HG03097 (cell line): ENCODE measurements around the gene OR4B1.
"Not testable (repeated sequence)": the region's sequence is repeated elsewhere in the genome, so short reads cannot be mapped to it uniquely, and the experiment has no call there.

Experiments used
- ATAC-seq: cut with Tn5 transposase; IDR thresholded peaks from one replicate; pipeline ENCODE4 v1.9.1; 2021; ENCODE audit not compliant: unreplicated experiment, low FRiP score

OR4B1 gene, protein sequence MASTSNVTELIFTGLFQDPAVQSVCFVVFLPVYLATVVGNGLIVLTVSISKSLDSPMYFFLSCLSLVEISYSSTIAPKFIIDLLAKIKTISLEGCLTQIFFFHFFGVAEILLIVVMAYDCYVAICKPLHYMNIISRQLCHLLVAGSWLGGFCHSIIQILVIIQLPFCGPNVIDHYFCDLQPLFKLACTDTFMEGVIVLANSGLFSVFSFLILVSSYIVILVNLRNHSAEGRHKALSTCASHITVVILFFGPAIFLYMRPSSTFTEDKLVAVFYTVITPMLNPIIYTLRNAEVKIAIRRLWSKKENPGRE

DNA sequence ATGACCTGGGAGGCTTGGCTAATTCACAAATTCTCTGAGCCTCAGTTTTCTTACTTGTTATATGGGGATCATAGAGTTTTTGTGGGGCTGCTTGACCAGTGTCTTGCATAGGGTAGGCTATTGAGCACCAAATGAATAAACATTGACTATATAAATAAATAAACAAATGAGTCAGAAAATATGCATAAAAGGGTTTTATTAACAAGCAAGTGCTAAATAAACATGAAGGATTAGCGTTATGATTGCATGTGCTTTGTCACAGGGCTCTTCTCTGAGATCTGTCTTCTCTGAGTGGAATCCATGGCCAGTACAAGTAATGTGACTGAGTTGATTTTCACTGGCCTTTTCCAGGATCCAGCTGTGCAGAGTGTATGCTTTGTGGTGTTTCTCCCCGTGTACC lies at the start of gene OR4B1:
OR4B1 (plus strand) TSS at position 301 of the 400 bp plus-strand sequence; CDS start at position 301, 0 bp downstream.
- ATAC-seq, result no peak

DNA sequence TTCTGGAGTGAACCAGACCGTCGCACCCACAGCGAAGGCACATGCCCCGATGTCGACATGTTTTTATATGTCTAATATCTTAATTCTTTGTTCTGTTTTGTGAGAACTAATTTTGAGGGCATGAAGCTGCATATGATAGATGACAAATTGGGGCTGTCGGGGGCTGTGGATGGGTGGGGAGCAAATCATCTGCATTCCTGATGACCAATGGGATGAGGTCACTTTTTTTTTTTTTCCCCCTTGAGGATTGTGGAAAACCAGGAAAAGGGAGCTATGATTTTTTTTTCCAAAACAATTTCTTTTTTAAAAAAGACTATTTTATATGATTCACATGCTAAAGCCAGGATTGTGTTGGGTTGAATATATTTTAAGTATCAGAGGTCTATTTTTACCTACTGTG lies 49.2 kb upstream of the OR4B1 start:
- no peak for ATAC-seq

DNA sequence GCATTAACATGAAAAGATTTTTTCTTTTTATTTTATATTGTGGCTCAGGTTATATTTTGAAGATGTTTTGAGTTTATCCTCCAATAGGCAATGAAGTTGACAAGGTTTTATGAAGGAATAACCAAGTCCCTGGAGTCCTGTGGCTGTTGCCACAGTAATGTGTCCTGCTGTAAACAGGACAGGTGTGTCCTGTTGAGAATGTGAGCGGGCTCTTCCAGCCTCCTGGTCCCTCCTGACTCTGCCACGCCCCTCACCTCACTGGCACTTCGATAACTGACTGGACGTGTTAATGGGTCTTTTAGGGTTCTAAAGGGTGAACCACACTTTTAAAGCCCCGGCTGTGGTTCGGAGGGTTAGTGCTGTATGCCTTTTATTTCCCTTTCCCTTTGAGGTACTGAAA lies 47.8 kb upstream of the OR4B1 start:
- ATAC-seq, result no peak

DNA sequence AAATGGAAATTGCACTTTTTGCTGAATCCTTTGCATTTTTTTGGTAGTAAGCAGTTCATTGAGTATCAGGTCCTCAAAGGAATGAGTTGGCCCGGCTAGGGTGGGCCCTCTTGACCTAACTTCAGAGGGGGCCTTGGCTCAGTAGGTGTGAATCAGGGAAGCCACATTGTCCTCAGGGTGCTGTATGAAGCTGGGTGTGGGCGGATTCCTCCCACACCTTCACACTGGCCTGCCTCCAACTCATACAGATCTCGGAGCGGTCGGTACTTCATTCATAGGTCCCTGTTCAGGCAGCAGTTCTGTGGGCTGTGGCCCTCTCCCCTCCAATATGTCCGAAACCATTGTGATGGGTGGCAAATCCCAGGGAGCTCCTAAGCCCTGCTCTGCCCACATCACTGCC lies 47.4 kb upstream of the OR4B1 start:
- ATAC-seq, result no peak

DNA sequence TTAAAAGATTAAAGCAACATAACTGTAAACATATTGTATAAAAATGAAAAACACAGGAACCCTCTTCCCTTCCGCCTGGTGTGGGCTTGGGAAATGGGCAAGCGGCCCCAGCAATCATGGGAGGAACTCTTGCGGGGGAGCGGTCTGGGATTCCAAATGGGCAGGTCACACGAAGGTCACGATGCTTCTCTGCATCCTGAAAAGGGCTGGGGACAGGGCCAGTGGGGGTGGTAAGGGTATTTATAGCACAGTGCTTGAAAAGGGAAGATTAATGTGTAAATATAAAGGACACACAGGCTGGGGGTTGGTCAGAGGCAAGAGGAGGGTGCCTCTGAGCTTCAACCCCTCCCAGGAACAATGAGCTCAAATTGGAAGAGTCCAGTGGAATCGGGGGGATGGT lies 46.9 kb upstream of the OR4B1 start:
- ATAC-seq, result no peak

DNA sequence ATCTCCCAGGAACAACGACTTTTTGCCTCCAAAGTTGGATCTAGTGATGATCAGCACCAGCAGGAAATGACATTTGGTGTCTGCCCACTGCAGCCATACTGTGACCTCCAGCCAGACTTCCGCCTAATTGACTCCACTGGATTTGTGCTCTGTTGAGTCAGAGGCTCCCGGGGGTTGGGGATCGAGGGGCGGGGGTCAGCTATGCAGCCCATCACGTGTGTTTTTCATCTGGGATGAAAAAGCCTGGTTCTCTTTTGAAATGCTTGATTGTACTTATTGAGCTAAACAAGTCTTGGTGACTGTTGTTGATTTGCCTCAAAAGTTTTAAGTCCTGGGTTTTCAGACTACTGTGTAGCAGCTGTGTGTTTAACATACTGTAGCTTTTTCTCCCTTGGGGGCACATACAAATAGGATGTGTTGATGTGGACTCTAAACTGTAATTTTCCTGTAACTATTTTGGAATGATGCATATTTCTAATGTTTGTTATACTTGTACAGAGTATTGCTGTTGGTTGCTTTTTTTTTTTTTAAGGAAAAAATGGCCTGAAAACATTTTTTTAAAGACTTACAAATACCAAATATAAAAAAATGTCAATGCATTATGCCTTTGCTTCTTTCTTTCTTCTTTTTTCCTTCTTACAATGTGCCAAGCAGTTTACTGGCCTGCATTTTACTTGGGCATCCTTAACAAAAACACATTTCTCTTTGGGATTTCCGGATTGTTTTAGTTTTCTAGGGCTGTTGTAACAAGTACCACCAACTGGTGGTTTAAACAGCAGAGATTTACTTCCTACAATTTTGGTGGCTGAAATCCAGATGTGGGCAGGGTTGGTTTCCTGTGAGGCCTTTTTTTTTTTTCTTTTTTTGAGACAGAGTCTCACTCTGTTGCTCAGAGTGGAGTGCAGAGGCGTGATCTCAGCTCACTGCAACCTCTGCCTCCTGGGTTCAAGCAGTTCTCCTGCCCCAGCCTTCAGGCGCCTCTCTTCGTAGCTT lies 46.1 kb upstream of the OR4B1 start:
- no peak for ATAC-seq

DNA sequence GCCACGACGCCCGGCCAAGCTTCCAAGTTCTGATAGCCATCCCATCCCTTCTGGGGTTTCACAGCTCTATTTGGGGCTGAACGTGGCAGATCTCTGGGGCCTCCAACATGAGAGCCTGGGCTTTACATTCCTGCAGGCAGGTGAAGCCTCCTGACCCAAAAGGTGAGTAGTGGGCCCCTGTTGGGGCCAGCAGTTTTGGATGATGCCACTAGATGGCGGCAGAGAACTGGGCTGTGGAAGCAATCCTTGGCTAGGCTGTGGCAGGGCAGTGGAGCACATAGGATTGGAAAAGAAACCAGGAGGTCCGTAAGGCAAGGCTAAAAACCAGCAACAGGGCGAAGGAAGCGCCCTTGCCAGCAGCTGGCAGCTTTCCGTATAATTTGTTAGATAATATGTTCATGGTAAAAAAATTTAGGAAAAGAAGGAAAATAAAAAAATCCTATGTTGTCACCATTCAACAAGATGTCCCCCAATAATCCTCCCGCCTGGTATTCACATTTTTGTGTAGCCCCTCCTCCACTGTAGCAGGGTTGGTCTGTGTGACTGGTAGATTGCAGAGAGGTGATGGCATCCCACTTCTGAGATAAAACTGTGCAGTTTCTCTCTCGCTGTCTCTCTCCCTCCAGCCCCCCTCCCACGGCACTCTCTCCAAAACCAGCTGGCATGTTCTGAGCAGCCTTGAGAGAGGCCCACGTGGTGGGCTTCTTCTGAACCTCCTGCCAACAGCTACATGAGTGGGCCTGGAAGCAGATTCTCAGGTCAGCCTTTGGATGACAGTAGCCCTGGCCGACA lies 43.6 kb upstream of the OR4B1 start:
- peak; percentile 77 for ATAC-seq

DNA sequence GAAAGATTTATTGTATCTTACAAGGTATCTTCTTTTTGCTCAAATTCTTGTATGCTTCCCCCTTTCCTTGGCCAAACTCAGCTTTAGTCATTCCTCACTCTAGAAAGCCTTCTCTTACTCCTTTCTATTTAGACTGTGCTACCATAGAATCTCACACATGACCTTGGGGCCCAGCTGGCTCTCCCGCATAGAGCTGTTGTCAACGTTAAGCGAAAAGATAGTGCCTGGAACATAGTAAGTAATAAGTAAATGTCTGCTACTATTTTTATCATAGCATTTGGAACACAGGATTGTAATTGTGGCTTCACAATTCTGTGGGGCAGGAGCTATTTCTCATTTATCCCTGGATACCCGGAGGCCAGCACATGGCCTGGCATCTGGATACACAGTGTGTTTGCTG lies 38.9 kb upstream of the OR4B1 start:
- ATAC-seq, result no peak

DNA sequence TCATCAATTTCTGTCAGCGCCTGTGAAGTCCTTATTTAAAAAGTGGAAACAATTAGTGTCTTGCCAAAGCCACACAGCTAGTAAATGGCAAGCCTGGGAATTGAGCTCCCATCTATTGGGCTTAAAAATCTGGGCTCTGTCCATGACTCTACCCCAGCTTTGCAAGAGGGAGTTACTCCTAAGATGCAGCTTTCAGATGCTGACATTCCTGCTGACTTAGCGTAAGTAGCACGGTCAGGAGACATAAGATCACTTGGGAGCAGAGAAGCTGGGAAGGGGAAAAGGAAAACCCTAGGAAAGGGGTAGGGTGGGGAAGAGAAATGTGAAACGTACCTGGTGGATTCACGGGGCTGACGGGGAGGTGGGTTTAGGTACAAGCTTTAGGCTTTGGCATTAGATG lies 36.0 kb upstream of the OR4B1 start:
- ATAC-seq, result no peak

DNA sequence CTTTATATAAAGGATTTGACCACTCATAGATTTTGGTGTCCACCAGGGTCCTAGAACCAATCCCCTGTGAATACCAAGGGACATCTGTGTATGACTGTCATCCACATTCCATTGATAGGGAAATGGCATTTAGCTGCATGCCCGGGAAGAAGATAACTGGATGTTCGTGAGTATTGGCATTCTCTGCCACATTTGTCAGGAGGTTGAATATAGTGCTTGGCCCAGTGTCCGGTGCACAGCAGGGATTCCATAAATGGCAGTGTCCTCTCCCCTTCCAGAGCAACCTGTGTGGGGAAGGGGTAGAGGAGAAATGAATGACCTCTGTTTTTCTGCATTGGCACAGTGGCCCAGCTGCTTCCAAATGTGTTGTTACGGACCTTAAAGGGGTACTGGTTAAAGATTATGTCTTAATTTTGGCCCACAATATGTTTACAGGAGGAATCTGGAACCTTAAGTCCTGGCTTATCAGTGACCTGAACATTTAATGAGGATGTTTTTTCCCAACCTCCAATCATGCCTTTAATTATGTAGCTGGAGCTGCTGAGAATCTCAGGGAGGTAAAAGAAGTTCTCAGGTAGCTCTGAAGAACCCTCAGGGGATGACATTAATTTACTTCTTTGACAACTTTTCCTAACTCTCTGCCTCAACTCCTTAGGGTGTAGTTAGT lies 33.6 kb upstream of the OR4B1 start:
- no peak for ATAC-seq

DNA sequence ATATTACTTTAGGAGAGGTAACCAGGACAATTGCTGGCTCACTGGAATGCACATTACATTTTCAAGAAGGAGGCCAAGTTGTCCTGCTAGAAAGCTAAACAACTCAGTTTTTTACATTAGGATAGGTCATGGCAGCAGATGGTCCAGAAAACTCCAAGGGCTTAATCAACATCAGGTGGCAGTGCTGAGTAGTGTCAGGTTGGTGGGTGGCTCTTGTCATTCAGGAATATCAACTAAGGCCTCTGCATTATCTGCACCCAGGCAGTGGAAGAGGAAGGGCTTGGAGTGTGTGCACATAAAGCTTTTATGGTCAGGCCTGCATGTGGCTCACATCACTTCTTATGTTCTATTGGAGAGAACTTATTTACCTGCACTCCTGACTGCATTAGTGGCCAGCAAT lies 32.2 kb upstream of the OR4B1 start:
- ATAC-seq, result no peak

DNA sequence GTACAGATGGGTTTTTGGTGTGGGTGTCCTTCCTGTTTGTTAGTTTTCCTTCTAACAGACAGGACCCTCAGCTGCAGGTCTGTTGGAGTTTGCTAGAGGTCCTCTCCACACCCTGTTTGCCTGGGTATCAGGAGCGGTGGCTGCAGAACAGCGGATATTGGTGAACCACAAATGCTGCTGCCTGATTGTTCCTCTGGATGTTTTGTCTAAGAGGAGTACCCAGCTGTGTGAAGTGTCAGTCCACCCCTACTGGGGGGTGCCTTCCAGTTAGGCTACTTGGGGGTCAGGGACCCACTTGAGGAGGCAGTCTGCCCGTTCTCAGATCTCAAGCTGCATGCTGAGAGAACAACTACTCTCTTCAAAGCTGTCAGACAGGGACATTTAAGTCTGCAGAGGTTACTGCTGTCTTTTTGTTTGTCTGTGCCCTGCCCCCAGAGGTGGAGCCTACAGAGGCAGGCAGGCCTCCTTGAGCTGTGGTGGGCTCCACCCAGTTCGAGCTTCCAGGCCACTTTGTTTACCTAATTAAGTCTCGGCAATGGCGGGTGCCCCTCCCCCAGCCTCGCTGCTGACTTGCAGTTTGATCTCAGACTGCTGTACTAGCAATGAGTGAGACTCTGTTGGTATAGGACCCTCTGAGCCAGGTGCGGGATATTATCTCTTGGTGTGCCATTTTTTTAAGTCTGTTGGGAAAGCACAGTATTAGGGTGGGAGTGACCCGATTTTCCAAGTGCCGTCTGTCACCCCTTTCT lies 25.5 kb upstream of the OR4B1 start:
- ATAC-seq, result not testable (repeated sequence)

DNA sequence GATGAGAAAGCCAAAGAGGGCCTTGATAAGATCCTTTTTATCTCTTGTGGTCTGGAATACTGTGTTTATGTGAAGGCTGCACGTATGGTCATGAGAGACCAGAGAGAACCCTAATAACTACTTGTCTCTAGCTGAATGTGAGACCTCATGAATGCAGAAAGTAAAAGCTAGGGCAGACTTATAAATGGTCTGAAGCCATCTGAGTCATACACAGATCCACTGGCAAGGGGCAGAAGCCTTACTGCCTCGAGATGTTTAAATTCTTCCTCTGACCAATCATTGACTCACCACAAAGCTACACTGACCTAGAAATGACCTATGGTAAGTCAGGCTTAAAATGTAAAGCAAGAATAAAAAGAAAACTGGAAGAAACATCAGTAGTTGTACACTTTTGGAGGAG lies 22.7 kb upstream of the OR4B1 start:
- no peak for ATAC-seq

DNA sequence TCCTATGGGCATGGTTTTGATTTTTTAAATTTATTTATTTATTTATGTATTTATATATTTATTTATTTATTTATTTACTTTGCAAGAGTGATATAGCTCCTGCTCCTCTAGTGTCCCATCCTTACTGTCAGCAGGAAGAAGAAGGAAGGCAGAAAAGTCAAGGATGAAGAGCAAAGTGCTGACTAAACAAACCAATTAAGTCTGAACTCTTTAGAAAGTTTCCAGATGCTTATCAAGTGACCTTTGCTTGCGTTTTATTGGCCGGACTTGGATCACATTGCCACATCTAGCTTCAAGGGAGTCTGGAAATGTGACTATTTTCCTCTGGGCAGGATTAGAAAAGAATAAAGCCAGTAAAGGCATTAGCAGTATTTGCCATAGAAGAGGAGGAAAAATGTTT lies 8.7 kb upstream of the OR4B1 start:
- ATAC-seq, result no peak

DNA sequence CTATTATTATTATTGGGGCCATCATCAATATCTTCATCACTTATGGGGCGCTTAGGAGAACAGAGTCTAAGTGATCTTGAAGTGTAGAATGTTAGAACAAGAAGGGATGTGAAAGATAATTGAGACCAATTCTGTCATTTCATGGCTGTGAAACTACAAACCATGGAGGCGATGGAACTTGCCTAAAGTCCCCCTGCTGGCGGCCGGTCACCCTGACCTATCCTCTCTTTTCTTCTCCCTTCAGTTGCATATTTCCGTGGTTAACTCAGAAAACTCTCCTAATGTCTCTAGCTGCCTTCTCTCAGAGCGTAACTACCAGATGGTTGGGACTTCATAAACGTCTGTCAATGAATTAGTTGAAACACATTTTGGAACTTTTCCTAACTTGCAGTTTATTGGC lies 6.6 kb upstream of the OR4B1 start:
- ATAC-seq, result no peak

DNA sequence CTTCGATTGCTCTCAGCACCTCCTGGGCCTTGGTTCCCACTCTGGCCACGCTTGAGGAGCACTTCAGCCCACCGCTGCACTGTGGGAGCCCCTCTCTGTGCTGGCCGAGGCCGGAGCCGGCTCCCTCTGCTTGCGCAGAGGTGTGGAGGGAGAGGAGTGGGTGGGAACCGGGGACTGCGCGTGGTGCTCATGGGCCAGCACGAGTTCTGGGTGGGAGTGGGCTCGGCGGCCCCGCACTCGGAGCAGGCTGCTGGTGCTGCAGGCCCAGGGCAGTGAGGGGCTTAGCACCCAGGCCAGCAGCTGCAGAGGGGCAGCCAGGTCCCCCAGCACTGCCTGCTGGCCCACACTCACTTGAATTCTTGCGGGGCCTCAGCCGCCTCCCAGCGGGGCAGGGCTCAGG lies 12.2 kb downstream of the OR4B1 start:
- no peak for ATAC-seq

DNA sequence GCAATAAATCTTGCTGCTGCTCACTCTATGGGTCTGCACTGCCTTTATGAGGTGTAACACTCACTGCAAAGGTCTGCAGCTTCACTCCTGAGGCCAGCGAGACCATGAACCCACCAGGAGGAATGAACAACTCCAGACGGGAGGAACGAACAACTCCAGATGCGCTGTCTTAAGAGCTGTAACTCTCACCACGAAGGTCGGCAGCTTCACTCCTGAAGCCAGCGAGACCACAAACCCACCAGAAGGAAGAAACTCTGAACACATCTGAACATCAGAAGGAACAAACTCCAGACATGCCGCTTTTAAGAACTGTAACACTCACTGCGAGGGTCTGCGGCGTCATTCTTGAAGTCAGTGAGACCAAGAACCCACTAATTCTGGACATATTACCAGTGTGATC lies 13.4 kb downstream of the OR4B1 start:
- ATAC-seq, result not testable (repeated sequence)

DNA sequence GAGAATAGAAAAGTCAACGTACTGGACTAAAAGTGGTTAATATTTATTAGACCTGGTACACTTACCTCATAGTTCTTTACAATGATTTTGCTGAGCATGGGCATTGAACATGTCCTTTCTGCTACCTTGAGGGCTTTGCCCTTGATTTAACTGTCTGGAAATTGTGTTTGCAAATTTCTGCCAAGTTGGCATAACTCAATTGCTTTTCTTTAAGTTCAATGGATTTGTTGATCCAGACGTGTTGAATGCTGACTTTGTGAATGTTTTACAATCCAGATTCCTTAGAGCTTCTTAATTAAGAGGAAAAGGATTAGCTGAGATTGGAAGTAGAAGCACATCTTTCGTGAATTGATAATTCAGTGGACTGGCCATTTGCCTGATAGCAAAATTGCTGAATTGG lies 21.1 kb downstream of the OR4B1 start:
- ATAC-seq, result no peak

DNA sequence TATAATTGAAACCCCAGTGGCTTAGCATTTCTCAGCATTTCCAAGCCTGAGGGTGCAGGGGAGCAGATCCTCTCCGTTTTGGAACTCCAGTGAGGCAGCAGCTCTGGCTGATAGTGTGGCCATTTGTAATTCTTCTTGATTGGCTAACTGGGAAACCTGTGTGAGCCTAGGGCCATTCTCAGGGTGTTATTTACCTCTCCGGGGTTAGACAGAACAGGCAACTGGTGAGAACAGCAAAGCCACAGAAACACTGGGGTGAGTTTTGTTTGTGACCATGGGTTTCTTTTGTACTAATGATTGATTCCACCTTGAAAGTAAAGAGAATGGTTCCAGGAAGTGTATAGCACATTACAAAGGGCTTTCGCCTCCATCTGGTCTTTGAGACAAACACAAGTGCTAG lies 25.9 kb downstream of the OR4B1 start:
- ATAC-seq, result no peak

DNA sequence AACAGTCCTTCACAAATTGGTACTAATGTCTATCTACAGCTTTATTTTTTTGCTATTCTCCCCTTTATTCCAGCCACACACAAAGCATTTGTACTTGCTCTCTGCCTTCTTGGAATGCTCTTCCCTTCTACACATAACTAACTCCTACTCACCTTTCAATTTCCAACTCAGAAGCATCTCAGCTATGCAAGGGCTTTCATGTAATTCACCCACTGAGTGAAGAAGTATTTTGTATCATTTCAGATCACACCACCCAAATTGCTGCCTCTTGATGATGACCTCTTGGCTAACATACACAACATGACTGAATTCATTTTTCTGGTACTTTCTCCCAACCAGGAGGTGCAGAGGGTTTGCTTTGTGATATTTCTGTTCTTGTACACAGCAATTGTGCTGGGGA lies 28.2 kb downstream of the OR4B1 start, which contains the start of gene OR4X2:
OR4X2 (plus strand) TSS at position 301 of the 400 bp plus-strand sequence; CDS start at position 301, 0 bp downstream.
- ATAC-seq, result no peak
